Measurements from ENCODE around the gene ATG2B. TPM values are rescaled to one million over a fixed set of nuclear protein-coding genes. Genes with fewer than 3 reads are reported as not detected.
"Not testable (repeated sequence)": the region's sequence is repeated elsewhere in the genome, so short reads cannot be mapped to it uniquely, and the experiment has no call there.

The ATG2B gene
- total RNA-seq, 3 donors from 2014 or later = 14.9 to 17.9 (median 17.4) TPM

DNA sequence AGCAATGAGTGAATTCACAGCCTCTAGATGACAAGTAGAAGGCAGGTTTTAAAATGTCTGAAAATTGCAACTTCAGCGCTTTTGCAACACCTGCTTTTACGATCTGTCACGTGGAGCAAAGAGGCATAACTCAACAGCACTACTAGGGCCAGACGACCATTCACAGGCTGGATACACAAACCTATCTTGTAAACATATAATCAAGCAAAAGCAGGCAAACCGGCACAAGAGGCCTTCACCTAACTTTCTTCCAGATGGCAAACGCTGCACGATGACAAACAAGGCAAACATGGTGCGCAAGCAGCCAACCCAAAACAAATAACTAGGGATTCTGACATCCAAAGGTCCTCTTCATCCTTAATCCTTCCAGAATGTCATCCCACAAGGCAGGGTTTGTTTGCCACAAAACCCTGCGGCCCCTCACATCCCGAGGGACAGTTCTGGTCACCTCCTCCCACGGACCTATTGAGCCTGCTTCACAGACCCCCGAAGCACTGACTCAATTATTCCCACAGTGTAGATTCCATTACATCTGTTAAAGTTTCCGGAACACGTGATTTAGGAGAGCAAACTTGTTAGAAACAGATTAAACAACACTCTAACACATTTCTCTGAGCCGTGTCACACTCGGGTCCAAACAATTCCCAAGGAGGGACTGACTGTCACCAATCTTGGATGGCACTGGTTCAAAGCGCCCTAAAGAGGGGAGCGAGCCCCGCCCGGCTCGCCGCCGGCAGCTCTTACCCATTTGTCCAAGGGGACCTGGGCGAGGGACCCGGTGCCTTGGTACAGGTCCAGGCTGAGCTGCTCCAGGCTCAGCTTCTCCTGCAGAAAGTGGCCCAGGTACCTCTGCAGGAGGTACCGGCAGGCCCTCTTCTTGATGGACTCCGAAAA lies 823 bp downstream of the ATG2B start:
- peak; percentile 4 for DNase-seq

DNA sequence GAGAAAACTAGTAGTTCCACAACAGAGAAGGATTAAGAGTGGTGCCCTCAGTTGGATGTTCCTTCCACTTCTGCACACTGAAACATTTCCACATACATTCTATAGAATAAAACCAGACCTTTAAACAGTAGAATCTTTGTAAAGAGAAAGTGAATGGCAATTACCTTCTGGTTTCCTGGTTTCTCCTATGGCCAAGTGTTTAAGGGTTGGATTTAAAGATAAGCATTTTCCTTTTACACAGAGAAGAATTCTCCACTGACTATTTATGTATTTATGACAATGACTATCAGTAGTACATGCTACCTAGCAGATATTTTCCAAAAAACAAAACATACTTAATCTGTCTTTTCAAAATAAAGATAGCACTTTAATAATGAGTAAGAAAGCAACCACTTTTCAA lies 3.2 kb downstream of the ATG2B start:
- Mint-ChIP-seq H3K9me3 (no peaks in the 10 kb centered on the region), H3K36me3 (ENCODE audit: insufficient read depth) (peaks cover 8% of the 10 kb centered on the region), H3K4me1 (ENCODE audit: low read depth) (peaks cover 44% of the 10 kb centered on the region), H3K4me3 (no peak overlapping the region), H3K27me3 (ENCODE audit: low read depth) (no peaks in the 10 kb centered on the region)
- ATAC-seq (no peak), DNase-seq (no peak)

More for the DNA sequence above, 823 bp downstream of the ATG2B start:
- no peaks in the 10 kb centered on the region for H3K9me3 Mint-ChIP-seq
- peaks cover 1% of the 10 kb centered on the region for H3K36me3 Mint-ChIP-seq (ENCODE audit: insufficient read depth)
- peaks cover 50% of the 10 kb centered on the region for H3K4me1 Mint-ChIP-seq (ENCODE audit: low read depth)
- no peaks in the 10 kb centered on the region for H3K27me3 Mint-ChIP-seq (ENCODE audit: low read depth)
- peak overlapping the region; percentile 95 for H3K4me3 Mint-ChIP-seq
- ATAC-seq = peak; percentile 30 to 44

DNA sequence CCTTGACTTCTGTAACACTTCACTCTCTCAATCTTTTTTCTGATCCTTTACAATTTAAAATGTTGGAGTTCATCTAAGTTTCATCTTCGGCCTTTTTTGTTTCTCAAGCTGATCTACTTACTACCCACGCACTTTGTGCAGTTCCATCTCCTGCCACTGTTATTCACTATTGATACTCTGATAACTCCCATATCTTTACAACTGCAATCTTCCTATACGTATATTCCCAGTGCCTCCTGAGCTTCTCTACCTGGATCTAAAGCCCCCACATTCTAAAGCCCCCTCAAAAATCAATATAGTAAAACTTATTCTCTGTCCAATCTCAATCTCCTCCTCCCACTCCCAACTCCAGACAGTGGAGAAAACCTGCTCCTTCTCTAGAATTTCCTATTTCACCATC lies 5.9 kb downstream of the ATG2B start:
- no peak for DNase-seq
- ATAC-seq = no peak
- no peaks in the 10 kb centered on the region for H3K9me3 Mint-ChIP-seq
- H3K27me3 Mint-ChIP-seq (ENCODE audit: low read depth) = no peaks in the 10 kb centered on the region
- no peak overlapping the region for H3K4me3 Mint-ChIP-seq
- peaks cover 15% of the 10 kb centered on the region for H3K36me3 Mint-ChIP-seq (ENCODE audit: insufficient read depth)
- H3K4me1 Mint-ChIP-seq (ENCODE audit: low read depth) = peaks cover 36% of the 10 kb centered on the region

DNA sequence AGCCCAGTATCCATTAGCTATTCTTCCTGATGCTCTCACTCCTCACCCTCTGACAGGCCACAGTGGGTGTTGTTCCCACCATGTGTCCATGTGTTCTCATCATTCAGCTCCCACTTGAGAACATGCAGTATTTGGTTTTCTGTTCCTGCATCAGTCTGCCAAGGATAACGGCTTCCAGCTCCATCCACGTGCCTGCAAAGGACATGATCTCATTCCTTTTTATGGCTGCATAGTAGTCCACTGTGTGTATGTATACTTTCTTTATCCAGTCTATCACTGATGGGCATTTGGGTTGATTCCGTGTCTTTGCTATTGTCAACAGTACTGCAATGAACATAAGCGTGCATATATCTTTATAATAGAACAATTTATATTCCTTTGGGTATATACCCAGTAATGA lies 8.9 kb downstream of the ATG2B start:
- DNase-seq (no peak), ATAC-seq (no peak)
- Mint-ChIP-seq H3K36me3 (ENCODE audit: insufficient read depth) (peaks cover 14% of the 10 kb centered on the region), H3K4me3 (no peak overlapping the region), H3K27me3 (ENCODE audit: low read depth) (no peaks in the 10 kb centered on the region), H3K9me3 (no peaks in the 10 kb centered on the region), H3K4me1 (ENCODE audit: low read depth) (peaks cover 17% of the 10 kb centered on the region)

DNA sequence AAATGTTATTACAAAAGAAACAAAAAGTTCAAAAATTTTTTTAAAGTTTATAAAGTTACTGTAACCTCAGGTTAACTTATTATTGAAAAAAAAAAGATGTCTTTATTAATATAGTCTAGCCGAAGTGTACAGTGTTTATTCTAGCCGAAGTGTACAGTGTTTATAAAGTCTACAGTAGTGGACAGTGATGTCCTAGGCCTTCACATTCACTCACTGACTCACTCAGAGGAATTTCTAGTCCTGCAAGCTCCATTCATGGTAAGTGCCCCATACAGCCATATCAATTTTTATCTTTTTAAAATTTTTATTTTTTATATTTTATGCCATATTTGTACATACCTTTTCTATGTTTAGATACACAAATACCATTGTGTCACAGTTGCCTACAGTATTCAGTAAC lies 10.4 kb downstream of the ATG2B start:
- H3K9me3 Mint-ChIP-seq = no peaks in the 10 kb centered on the region
- DNase-seq = no peak
- no peaks in the 10 kb centered on the region for H3K27me3 Mint-ChIP-seq (ENCODE audit: low read depth)
- no peak overlapping the region for H3K4me3 Mint-ChIP-seq
- no peak for ATAC-seq
- H3K36me3 Mint-ChIP-seq (ENCODE audit: insufficient read depth) = peaks cover 14% of the 10 kb centered on the region
- peaks cover 14% of the 10 kb centered on the region for H3K4me1 Mint-ChIP-seq (ENCODE audit: low read depth)

DNA sequence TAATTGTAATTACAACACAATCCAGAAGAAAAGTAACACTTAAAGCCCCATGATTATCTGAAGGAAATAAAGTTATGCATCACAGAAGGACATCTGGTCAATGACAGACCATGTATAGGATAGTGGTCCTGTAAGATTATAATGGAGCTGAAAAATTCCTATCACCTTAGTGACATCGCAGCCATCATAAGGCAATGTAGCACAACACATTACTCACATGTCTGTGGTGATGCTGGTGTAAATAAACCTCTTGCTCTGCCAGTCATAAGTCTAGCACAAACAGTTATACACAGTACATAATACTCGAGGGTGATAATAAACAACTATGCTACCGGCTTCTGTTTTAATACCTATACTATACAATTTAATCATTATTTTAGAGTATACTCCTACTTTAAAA lies 11.2 kb downstream of the ATG2B start:
- Mint-ChIP-seq H3K9me3 (no peaks in the 10 kb centered on the region), H3K36me3 (ENCODE audit: insufficient read depth) (peaks cover 18% of the 10 kb centered on the region)
- ATAC-seq = no peak

DNA sequence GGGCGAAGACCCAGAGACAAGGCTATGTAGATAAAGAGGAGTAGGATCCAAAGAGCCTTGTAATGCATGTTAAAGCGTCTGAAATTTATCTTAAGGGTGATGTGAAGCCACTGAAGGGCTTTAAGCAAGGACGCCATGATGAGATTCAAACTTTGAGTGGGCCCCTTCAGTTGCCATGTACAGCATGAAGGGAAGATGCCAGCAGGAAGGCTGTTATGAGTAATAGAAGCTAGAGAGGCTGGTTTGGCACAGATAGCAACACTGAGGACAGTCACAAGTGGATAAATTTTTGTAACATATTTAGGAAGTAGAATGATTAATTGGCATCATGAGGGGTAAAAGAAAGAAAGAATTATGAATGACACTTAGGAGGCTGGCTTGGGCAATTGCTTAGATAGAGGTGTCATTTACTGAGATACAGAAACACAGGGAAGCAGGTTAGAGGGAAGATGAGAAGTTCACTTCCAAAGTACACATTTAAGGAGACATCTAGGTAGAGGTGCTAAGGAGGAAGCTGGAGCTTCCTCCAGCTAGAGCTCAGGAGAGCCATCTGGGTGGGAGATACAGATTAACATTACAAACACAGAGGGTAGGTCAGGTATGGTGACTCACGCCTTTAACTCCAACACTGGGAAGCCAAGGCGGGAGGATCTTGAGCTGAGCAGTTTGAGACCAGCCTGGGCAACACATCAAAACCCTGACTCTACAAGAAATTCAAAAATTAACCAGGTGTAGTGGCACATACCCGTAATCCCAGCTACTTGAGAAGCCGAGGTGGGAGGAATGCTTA lies 13.7 kb downstream of the ATG2B start:
- Mint-ChIP-seq H3K36me3 (ENCODE audit: insufficient read depth) (peaks cover 16% of the 10 kb centered on the region), H3K4me1 (ENCODE audit: low read depth) (peaks cover 9% of the 10 kb centered on the region), H3K9me3 (no peaks in the 10 kb centered on the region), H3K4me3 (no peak overlapping the region), H3K27me3 (ENCODE audit: low read depth) (no peaks in the 10 kb centered on the region)
- no peak for DNase-seq
- ATAC-seq = no peak

More for the DNA sequence above, 11.2 kb downstream of the ATG2B start:
- Mint-ChIP-seq H3K27me3 (ENCODE audit: low read depth) (no peaks in the 10 kb centered on the region), H3K4me1 (ENCODE audit: low read depth) (peaks cover 10% of the 10 kb centered on the region), H3K4me3 (no peak overlapping the region)
- DNase-seq = no peak

DNA sequence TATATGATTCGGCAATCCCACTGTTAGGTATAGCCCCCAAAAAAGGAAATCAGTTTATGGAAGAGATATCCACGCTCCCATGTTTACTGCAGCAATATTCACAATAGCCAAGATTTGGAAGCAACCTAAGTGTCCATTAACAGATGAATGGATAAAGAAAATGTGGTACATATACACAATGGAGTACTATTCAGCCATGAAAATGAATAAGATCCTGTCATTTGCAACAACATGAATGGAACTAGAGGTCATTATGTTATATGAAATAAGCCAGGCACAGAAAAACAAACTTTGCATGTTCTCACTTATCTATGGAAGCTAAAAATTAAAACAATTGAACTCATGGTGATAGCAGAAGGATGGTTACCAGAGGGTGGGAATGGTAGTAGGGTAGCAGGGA lies 15.2 kb downstream of the ATG2B start:
- H3K36me3 Mint-ChIP-seq (ENCODE audit: insufficient read depth) = peaks cover 15% of the 10 kb centered on the region
- not testable (repeated sequence) for ATAC-seq; H3K4me3 Mint-ChIP-seq; DNase-seq; H3K27me3 Mint-ChIP-seq (ENCODE audit: low read depth); H3K9me3 Mint-ChIP-seq; H3K4me1 Mint-ChIP-seq (ENCODE audit: low read depth)

DNA sequence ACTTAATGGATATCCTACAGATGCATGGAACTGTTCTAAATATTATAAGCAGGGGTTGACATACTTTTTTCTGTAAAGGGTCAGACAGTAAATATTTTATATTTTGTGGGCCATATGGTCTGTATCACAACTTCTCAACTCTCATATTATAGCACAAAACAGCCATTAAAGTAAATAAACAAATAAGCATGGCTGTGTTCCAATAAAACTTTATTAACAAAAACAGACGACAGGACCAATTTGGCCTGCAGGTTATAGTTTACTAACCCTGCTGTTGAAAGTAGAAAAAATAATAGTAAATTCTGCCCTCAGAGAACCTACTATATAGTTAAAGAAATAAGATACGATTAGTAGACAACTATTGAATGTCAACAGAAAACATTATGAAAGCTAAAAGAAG lies 17.5 kb downstream of the ATG2B start:
- Mint-ChIP-seq H3K36me3 (ENCODE audit: insufficient read depth) (peaks cover 16% of the 10 kb centered on the region), H3K4me1 (ENCODE audit: low read depth) (peaks cover 9% of the 10 kb centered on the region)

DNA sequence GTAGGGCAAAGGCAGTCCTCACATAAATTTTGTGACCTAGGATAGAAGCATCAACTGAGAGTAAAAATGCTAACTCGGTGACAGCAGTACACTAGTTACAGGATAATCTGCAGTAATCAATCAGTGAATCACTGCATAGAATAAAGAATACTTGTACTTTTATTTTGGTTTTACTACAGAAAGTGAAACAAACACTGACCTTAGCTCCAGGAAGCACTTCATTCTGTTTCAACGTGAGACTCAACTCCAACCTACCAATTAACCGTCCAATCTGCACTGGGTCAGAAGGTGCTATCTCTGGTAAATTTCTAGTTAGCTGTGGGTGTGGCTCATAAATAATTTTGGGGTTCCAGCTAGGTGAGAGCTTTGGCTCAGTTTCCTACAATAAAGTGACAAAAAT lies 21.8 kb downstream of the ATG2B start:
- Mint-ChIP-seq H3K4me1 (ENCODE audit: low read depth) (no peaks in the 10 kb centered on the region), H3K36me3 (ENCODE audit: insufficient read depth) (peaks cover 28% of the 10 kb centered on the region)

More for the DNA sequence above, 17.5 kb downstream of the ATG2B start:
- Mint-ChIP-seq H3K27me3 (ENCODE audit: low read depth) (no peaks in the 10 kb centered on the region), H3K4me3 (no peak overlapping the region), H3K9me3 (no peaks in the 10 kb centered on the region)
- DNase-seq = no peak
- no peak for ATAC-seq

DNA sequence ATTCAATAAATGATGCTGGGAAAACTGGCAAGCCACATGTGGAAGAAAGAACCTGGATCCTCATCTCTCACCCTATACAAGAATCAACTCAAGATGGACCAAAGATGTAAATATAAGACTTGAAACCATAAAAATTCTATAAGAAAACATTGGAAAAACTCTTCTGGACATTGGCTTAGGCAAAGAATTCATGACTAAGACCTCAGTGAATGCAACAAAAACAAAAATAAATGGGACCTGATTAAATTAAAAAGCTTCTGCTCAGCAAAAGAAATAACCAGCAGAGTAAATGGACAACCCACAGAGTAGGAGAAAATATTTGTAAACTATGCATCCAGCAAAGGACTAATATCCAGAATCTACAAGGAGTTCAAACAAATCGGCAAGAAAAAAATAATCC lies 24.6 kb downstream of the ATG2B start:
- no peak for DNase-seq

More for the DNA sequence above, 21.8 kb downstream of the ATG2B start:
- Mint-ChIP-seq H3K27me3 (ENCODE audit: low read depth) (no peaks in the 10 kb centered on the region), H3K9me3 (no peaks in the 10 kb centered on the region), H3K4me3 (no peak overlapping the region)
- ATAC-seq = no peak
- DNase-seq = no peak

DNA sequence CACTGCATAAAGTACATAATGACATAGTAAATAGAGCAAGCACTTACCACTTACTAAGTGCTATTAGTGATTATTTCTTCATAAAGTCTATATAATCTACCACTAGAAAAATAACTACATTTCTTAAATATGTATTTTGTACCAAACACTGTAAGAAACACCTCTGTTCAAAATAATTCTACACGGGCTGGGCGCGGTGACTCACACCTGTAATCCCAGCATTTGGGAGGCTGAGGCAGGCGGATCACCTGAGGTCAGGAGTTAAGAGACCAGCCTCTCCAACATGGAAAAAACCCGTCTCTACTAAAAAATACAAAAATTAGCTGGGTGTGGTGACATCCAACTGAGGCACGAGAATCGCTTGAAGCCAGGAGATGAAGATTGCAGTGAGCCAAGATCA lies 38.9 kb downstream of the ATG2B start:
- Mint-ChIP-seq H3K9me3 (no peaks in the 10 kb centered on the region), H3K36me3 (ENCODE audit: insufficient read depth) (peaks cover 28% of the 10 kb centered on the region), H3K4me1 (ENCODE audit: low read depth) (peaks cover 2% of the 10 kb centered on the region), H3K27me3 (ENCODE audit: low read depth) (no peaks in the 10 kb centered on the region), H3K4me3 (no peak overlapping the region)
- DNase-seq (no peak), ATAC-seq (no peak)

More for the DNA sequence above, 24.6 kb downstream of the ATG2B start:
- Mint-ChIP-seq H3K4me3 (no peak overlapping the region), H3K9me3 (no peaks in the 10 kb centered on the region), H3K4me1 (ENCODE audit: low read depth) (no peaks in the 10 kb centered on the region), H3K27me3 (ENCODE audit: low read depth) (no peaks in the 10 kb centered on the region), H3K36me3 (ENCODE audit: insufficient read depth) (peaks cover 35% of the 10 kb centered on the region)
- no peak for ATAC-seq

DNA sequence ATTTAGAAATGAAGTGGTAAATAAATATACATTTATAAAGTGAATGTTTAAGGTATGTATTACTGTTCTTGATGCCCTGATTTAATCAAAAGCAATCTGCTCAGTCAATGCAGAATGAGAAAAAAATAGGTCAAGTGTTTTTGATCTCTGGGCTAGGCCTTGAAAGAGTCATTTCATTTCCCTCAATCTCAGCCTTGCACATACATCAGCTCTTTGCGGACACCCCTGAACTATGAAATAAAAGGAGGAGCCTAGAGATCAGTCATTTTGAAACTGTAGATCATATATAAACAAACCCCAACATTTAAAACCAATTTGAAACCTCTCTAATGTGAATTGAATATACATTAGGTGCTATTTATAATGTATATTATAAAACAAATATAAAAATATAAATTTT lies 42.5 kb downstream of the ATG2B start:
- DNase-seq (no peak), ATAC-seq (no peak)
- H3K4me3 Mint-ChIP-seq = no peak overlapping the region
- H3K4me1 Mint-ChIP-seq (ENCODE audit: low read depth) = peaks cover 2% of the 10 kb centered on the region
- no peaks in the 10 kb centered on the region for H3K9me3 Mint-ChIP-seq
- H3K27me3 Mint-ChIP-seq (ENCODE audit: low read depth) = no peaks in the 10 kb centered on the region
- peaks cover 42% of the 10 kb centered on the region for H3K36me3 Mint-ChIP-seq (ENCODE audit: insufficient read depth)

DNA sequence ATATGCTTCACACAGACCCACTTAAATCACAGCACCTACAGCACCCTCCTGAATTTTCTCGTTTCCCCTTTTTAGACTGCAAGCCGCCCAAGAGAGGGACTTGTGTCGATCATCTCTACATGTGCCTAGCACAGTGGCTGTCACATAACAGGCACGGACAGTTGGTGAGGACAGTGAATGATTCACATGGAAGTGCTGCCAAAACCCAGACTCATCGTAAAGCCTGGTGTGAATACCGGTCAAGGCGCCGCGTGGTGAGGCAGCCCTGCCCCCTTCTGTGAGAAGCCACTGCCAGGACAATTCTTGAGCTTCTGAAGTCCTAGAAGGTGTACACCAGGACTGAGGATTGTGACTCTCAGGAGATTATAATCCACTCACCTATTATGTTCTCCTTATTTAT lies 44.3 kb downstream of the ATG2B start:
- no peak overlapping the region for H3K4me3 Mint-ChIP-seq
- no peak for ATAC-seq
- no peaks in the 10 kb centered on the region for H3K27me3 Mint-ChIP-seq (ENCODE audit: low read depth)
- peaks cover 39% of the 10 kb centered on the region for H3K36me3 Mint-ChIP-seq (ENCODE audit: insufficient read depth)
- peaks cover 2% of the 10 kb centered on the region for H3K4me1 Mint-ChIP-seq (ENCODE audit: low read depth)
- no peak for DNase-seq
- H3K9me3 Mint-ChIP-seq = no peaks in the 10 kb centered on the region

DNA sequence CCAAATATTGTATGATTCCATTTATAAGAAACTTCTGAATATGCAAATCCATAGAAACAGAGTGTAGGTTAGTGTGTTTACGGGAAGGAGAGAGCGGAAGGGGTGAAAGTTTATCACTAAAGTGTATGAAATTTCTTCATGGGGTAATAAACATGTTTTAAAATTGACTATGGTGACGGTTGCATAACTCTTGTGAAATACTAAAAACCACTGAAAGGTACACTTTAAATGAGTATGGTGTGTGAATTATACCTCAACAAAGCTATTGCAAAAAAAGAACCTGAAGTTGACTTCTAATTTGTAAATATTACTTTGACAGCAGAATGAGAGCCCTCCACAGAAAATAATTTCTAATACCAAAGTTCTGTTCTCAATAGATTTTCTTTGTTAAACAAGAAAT lies 47.1 kb downstream of the ATG2B start:
- Mint-ChIP-seq H3K36me3 (ENCODE audit: insufficient read depth) (peaks cover 35% of the 10 kb centered on the region), H3K9me3 (no peaks in the 10 kb centered on the region), H3K4me1 (ENCODE audit: low read depth) (peaks cover 2% of the 10 kb centered on the region), H3K27me3 (ENCODE audit: low read depth) (no peaks in the 10 kb centered on the region), H3K4me3 (no peak overlapping the region)
- DNase-seq (no peak), ATAC-seq (no peak)

Data from activated T-cell treated with anti-CD3 and anti-CD28 coated beads, Interleukin-2, amount 50 U/mL, for 4 hours (primary cell).